ENCODE data around the gene RPS13.
"Not testable (repeated sequence)": the region's sequence is repeated elsewhere in the genome, so short reads cannot be mapped to it uniquely, and the experiment has no call there.

The RPS13 gene

GRCh38 chr11:17077520-17078401 is at the start of gene RPS13:
Gene RPS13 (minus strand): TSS chr11:17077667. CDS start chr11:17077641, 26 bp downstream.
- DNase-seq, result peak; percentile 90

DNA sequence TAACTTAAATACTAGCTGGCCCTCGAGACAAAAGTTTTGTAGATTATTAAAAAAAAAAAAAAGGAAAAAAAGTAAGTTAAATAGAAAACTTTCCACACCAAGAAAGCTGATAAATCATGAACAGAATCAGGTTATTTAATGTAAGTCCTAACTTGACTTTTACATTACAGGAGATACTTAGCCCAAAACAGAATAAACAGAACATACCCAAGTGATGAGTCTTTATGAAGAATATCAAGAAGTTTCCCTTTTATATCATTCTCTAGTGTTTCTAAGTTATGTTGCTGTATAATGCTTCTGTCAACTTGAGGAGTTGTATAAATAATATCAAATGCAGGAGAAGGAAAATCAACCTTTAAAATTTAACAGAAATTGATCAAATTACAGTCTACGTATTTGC is 44.5 kb upstream of the RPS13 start:
- DNase-seq, result no peak

DNA sequence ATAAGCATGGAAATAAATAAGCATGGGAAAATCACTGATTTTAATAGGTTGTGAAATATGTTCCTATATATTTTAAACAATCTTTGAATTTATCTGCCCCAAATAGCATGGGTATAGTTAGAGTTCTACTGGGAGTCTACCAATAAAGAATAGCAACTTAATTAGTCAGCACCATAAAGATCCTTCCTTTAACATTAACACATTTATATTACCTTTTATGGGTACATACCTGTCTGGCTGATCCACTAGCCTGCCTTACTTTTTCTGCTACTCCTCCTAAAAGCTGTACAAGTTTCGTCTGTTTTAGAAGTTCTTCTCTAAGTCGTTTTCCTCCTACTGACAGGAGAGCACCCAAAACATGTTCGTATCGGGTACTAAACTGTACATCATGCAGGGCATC is 39.8 kb upstream of the RPS13 start:
- DNase-seq, result no peak

- DNase-seq, result no peak
Observed at GRCh38 chr11:17116117-17116516, 38.6 kb upstream of the RPS13 start.

DNA sequence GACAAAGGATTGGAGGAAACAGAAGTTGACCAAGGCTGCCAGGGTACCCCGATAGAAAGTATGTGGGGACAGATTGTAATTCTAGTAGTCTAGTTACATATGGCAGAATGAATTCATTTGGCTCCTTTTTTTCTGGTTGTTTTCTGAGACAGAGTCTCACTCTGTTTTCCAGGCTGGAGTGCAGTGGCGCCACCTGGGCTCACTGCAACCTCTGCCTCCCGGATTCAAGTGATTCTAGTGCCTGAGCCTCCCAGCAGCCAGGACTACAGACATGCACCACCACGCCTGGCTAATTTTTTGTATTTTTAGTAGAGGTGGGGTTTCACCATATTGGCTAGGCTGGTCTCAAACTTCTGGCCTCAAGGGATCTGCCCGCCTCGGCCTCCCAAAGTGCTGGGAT is 30.3 kb upstream of the RPS13 start:
- not testable (repeated sequence) for DNase-seq

- not testable (repeated sequence) for DNase-seq
Observed at GRCh38 chr11:17105404-17106040, 28.1 kb upstream of the RPS13 start.

GRCh38 chr11:17102462-17102861 is 25.0 kb upstream of the RPS13 start:
- no peak for DNase-seq

- DNase-seq, result no peak
Observed at GRCh38 chr11:17098658-17099057, 21.2 kb upstream of the RPS13 start.

GRCh38 chr11:17098038-17098437 is 20.6 kb upstream of the RPS13 start:
- no peak for DNase-seq

- not testable (repeated sequence) for DNase-seq
Observed at GRCh38 chr11:17085976-17086375, 8.5 kb upstream of the RPS13 start.

- no peak for DNase-seq
Observed at GRCh38 chr11:17077240-17077519, 287 bp downstream of the RPS13 start.

- DNase-seq, result no peak
Observed at GRCh38 chr11:17076517-17077239, 789 bp downstream of the RPS13 start.

- DNase-seq, result no peak
Observed at GRCh38 chr11:17075506-17075905, 2.0 kb downstream of the RPS13 start.

- no peak for DNase-seq
Observed at GRCh38 chr11:17073370-17074027, 4.0 kb downstream of the RPS13 start.

DNA sequence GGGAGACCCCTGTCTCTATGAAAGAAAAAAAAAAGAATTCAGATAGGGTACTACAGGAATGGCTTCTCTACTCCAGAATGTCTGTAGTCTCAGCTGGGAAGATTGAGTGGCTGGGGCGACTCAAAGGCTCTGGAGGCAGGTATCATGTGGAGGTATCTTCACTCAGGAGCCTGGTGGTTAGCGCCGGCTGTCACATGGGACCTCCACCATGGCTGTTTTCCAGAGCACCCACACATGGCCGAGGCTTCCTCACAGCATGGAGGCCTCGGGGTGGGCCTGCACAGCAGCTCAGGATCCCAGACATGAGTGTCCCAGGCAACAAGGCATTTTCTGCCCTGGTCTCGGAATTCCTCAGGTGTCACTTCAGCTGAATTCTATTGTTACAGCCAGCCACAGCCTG is 10.1 kb downstream of the RPS13 start:
- DNase-seq, result no peak

DNA sequence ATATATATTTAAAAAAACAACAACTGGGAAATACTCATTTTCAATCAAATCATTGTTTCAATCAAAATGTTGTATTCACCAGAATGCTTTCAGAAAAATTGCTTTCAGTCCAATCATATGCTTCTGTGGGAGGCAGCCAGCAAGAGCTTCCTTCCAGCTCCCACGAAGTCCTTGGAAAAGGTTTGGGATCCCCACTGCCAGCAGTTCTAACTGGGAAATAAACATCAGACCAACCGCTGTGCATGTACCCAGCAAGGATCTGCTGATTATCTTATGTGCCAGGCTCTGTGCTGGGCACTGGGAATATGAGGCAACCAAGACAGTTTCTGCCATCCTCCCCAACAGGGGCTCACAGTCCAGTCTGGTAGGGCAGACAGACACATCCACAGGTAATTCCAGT is 10.8 kb downstream of the RPS13 start:
- no peak for DNase-seq

DNA sequence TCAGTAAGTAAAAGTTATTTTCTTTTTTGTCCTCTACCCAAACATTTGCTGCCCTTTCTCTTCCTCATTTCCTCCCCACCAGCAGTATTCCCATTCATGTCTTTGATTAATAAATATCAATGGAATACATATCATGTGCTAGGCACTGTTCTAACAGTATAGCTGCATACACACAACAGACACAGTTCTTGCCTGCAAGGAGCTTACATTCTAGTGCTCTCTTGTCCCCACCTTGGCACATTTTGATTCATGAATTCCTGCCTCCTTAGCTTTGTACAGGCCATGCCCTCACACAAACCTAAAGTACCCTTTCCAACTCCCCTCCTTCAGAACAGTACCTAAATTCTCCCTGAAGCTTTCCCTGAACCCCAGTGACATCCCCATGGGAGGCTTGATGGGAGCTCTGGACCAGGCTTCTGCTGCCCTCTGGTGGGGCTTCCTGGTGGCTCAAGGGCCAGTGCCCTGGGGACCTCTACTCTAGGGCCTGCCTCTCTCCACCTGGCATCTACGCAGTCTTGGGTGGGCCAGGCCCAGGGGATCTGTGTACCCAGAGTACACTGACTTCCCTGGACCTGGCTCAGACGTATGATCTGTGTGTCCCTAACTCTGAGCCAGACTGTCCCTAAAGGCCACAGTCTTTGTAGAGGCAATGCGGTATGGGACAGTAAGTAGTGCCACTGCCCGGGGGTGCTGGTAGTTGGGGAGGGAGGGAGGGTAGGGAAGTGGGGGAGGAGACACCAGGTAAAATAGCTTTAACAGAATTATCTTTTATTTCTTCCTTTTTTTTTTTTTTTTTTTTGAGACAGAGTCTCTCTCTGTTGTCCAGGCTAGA is 14.1 kb downstream of the RPS13 start:
- DNase-seq, result peak; percentile 35

DNA sequence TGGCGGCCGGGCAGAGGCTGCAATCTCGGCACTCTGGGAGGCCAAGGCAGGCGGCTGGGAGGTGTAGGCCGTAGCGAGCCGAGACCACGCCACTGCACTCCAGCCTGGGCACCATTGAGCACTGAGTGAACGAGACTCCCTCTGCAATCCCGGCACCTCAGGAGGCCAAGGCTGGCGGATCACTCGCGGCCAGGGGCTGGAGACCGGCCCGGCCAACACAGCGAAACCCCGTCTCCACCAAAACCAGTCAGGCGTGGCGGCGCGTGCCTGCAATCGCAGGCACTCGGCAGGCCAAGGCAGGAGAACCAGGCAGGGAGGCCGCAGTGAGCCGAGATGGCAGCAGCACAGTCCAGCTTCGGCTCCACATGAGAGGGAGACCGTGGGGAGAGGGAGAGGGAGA is 26.3 kb downstream of the RPS13 start:
- DNase-seq, result not testable (repeated sequence)

- DNase-seq, result not testable (repeated sequence)
Observed at GRCh38 chr11:17048491-17048890, 29.0 kb downstream of the RPS13 start.

- DNase-seq, result no peak
Observed at GRCh38 chr11:17046690-17047089, 30.8 kb downstream of the RPS13 start.

GRCh38 chr11:17036666-17037658 is 40.5 kb downstream of the RPS13 start:
- DNase-seq, result no peak

All from activated T-cell treated with anti-CD3 and anti-CD28 coated beads, Interleukin-2, amount 50 U/mL, for 1 hour (primary cell).